NCI-H2227 (cell line): ENCODE results near the gene ZNF771.
A peak's percentile ranks its signal among the peaks of the same experiment; 100 is the strongest.

Experiments
- DNase-seq: peaks from one replicate; lab custom pipeline; 2025; ENCODE audit not compliant: unreplicated experiment; lab: John Stamatoyannopoulos, UW

Gene ZNF771

GRCh38 chr16:30407102-30407803 is at the start of gene ZNF771:
Gene ZNF771 (plus strand): TSS chr16:30407606. CDS start chr16:30408054, 448 bp downstream.
- DNase-seq: peak; percentile 95

- no peak for DNase-seq
These were observed 49.5 kb upstream of the ZNF771 start for GRCh38 chr16:30357715-30358576.

GRCh38 chr16:30358577-30358936 is 48.8 kb upstream of the ZNF771 start:
- no peak for DNase-seq

- no peak for DNase-seq
These were observed 48.2 kb upstream of the ZNF771 start for GRCh38 chr16:30358990-30359870.

GRCh38 chr16:30359871-30360170 is 47.6 kb upstream of the ZNF771 start:
- DNase-seq: no peak

GRCh38 chr16:30361180-30361579 is 46.2 kb upstream of the ZNF771 start:
- no peak for DNase-seq

- no peak for DNase-seq
These were observed 42.2 kb upstream of the ZNF771 start for GRCh38 chr16:30365200-30365599.

- DNase-seq: no peak
These were observed 40.9 kb upstream of the ZNF771 start for GRCh38 chr16:30366511-30366910.

- DNase-seq: no peak
These were observed 39.9 kb upstream of the ZNF771 start for GRCh38 chr16:30367349-30368009.

- DNase-seq: no peak
These were observed 39.1 kb upstream of the ZNF771 start for GRCh38 chr16:30368122-30368791.

GRCh38 chr16:30368792-30369090 is 38.7 kb upstream of the ZNF771 start:
- no peak for DNase-seq

- no peak for DNase-seq
These were observed 38.1 kb upstream of the ZNF771 start for GRCh38 chr16:30369091-30369937.

- no peak for DNase-seq
These were observed 37.4 kb upstream of the ZNF771 start for GRCh38 chr16:30369938-30370455.

GRCh38 chr16:30370456-30371247 is 36.8 kb upstream of the ZNF771 start, which contains the start of gene TBC1D10B:
Gene TBC1D10B (minus strand): TSS chr16:30370494. CDS start chr16:30370183, 311 bp downstream.
- DNase-seq: peak; percentile 100

- no peak for DNase-seq
These were observed 36.1 kb upstream of the ZNF771 start for GRCh38 chr16:30371248-30371816.

GRCh38 chr16:30372038-30372712 is 35.2 kb upstream of the ZNF771 start:
- no peak for DNase-seq

- DNase-seq: no peak
These were observed 34.7 kb upstream of the ZNF771 start for GRCh38 chr16:30372725-30373124.

GRCh38 chr16:30374538-30374937 is 32.9 kb upstream of the ZNF771 start, which contains the start of gene MYL11:
Gene MYL11 (plus strand): TSS chr16:30374802. CDS start chr16:30374858, 56 bp downstream.
- no peak for DNase-seq
